WI38 (cell line): ENCODE results near the gene TENT5D.
"Not testable (repeated sequence)": the region's sequence is repeated elsewhere in the genome, so short reads cannot be mapped to it uniquely, and the experiment has no call there.

Experiments used
- H3K4me3 ChIP-seq: 2 replicates; pipeline ENCODE4 v1.5.1; 2011; ENCODE audit warnings: low read depth, mild to moderate bottlenecking, control low read depth, low read length
- CTCF ChIP-seq: IDR thresholded peaks from 2 replicates; pipeline ENCODE4 v1.5.1; 2012; ENCODE audit warnings: low read depth, mild to moderate bottlenecking, control low read depth, low read length

Gene TENT5D

DNA sequence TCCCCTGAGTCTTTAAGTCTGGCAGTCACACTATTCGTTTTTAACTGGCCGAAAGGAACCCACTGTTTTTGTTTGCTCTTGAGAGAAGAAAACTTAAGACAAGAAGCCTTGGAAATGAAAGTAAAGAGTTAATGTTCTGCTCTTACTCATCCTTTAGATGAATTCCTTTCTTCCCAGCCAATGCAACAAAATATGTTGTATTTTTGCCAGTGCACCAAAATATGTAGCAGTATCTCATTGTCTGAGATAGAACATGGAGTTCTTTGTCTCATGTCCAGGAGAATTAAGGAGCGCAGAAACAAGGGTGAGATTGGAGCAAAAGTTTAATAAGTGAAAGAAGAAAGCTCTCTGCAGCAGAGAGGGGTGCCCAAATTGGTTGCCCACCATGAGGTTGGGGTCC lies 12.2 kb downstream of the TENT5D start:
- no peak overlapping the region for H3K4me3 ChIP-seq
- no peak for TF ChIP-seq CTCF

DNA sequence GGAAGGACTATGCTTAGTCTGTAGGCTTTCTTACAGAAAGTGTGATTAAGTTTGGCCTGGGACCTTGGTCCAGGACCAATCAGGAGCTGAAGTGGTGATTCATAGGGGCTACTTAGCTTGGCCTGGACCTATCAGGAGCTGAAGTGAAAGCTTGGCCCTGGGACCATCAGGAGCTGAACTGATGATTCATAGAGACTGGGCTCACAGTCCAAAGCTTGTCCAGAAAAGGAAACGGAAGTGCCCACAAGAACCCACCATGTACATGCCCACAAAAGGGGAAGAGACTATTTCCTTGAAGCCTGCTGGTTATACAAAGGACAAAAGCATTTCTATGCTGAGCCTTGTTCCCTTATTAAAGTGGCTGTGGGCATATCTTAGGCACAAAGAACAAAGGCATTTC lies 12.6 kb downstream of the TENT5D start:
- H3K4me3 ChIP-seq = no peak overlapping the region
- TF ChIP-seq CTCF = no peak

- not testable (repeated sequence) for H3K4me3 ChIP-seq
Observed at GRCh38 chrX:80468166-80468565, 47.9 kb downstream of the TENT5D start.

DNA sequence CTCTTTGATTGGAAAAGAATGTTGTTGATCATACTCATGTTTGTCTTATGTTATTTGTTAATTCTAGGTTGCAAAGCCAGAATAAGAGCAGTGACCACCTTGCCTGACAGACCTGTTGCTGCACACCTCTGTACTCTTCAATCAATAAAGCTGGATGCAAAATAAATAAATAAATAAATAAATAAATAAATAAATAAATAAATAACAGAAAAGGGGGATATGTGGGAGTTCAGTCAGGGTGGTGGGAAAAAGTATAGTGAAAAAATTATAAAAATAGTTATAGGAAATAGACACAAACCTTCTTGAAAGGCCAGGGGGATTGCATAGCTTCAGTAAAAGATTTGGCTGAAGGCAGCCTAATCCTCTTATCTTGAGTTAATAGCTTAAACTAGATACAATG lies 51.3 kb downstream of the TENT5D start:
- no peak overlapping the region for H3K4me3 ChIP-seq
- TF ChIP-seq CTCF = no peak

- H3K4me3 ChIP-seq = no peak overlapping the region
- TF ChIP-seq CTCF = no peak
Observed at GRCh38 chrX:80485543-80485942, 65.3 kb downstream of the TENT5D start.

GRCh38 chrX:80486299-80486698 lies 66.1 kb downstream of the TENT5D start:
- no peak overlapping the region for H3K4me3 ChIP-seq
- TF ChIP-seq CTCF = no peak

DNA sequence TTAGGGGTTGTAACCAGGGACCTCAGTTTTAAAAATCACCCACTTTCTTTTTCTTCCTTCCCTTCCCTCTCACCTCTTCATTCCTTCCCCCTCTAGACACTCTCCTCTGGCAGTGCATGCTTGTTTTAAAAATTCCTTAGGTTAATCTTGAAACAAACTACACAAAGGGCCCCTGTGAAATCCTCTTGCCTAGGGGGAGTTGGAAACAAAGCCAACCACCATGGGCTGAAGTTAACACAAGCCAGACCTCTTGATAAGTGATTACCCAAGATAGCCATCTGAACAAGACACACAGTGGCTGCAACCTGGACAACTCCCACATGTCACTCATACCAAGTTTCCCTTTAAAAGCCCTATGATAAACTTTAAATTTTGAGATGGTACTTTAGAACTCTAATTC lies 68.9 kb downstream of the TENT5D start:
- TF ChIP-seq CTCF = no peak
- H3K4me3 ChIP-seq = no peak overlapping the region
